ENCODE results near the gene HEMK1.

The HEMK1 gene

DNA sequence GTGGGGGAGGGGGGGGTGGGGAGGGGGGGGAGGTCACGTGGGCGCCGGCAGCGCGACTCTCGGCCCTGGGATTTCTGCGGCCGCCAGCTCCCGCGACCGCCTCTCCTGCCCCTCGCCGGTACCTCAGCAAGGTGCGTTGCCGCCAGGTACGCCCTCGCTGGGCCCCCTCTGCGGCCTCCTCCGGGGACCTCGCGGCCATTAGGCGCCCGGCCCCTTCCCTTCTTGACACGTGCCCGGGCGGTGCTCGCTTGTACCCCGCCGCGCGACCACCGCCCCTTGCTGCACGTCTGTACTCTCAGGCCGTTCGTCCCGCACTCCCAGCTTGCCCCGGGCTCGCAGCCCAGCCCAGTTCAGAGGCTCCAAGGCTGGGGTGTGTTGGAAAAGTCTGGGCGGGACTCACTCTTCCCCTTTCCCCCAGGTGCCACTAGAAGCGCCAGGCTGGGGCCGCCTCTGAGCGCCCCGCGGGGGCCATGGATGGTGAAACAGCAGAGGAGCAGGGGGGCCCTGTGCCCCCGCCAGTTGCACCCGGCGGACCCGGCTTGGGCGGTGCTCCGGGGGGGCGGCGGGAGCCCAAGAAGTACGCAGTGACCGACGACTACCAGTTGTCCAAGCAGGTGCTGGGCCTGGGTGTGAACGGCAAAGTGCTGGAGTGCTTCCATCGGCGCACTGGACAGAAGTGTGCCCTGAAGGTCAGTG lies 47.9 kb downstream of the HEMK1 start, which contains the start of gene MAPKAPK3:
MAPKAPK3 (plus strand) TSS at position 56 of the 696 bp plus-strand sequence; CDS start at position 471, 415 bp downstream.
- DNase-seq, result peak; percentile 58

DNA sequence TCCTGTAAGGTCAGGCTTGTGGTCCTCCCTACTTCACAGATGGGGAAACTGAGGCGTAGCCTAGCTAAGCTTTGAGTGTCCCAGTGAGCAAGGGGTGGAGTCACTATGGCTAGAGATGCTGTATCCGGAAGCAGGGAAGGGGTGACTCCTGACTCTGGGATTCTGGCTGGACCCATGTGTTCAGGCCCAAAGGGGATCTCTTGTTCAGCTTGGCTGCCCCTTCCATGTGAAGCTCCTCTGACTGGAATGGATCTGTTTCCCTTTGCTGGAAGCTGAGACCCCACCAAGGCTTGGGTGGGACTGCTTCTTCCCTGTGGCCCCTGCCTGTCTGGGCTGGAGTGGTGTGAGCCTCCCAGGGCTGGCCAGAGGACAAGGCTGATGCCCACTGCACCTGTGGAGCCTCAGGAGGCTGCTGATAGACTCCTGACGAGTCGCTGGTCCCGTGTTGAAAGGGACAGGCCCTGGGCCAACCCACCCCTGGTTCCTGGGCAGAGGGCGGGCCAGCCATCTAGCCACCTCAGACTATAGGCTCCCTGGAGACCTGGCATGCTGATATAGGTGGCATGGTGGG lies 48.7 kb downstream of the HEMK1 start:
- no peak for DNase-seq

DNA sequence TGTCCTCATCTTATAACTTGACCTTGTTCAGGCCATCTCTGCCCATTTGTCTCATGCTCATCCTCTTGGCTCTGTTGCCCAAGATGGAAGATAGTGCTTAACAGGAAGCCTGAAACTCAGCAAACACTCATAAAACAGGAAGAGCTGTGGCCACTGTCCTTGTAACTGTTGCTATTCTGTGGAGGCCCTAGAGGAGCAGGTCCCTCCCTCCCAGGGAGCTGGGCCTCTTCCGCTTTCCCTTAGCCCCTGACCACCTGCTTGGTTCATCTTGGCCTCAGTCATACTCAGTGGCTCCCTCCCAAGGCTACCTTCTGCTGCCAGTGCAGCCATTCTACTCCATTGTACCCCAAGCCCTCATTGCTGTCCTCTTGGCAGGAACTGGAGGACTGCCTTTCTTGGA lies 51.1 kb downstream of the HEMK1 start:
- no peak for DNase-seq

DNA sequence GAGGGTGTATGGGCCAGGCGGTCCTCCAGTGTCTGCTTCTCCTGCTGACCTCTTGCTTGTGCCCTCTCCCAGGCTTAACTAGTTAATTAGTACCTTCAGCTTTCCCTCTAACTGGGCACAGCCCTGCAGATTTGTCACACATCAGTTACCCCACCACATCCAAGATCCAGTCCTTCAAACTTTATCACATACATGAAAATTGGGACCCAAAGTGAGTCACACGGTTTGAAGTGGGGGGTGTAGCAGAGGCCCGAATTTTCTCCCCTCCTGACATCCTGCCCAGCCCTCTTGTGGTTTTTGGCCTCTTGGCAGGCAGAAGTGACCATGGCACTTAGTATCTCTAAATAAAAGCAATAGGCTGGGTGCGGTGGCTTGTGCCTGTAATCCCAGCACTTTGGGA lies 51.5 kb downstream of the HEMK1 start:
- no peak for DNase-seq

DNA sequence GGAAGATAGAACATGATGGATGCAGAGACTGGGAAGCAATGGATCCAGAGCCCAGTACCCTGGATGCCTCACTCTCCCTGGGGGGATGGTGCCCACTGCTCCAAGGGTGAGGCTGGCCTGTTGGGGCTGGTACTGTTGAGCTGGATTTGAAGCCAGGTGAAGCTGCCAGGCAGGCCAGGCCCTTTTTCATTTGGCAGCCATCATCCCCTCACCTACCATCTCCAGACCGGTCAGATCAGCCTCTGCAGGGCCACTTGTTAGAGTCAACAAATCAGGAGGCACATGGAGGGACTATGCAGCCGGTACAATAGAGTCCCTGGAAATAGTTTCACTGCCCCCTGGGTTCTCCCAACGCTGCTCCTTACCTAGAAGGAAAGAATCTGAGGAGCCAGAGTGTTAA lies 53.6 kb downstream of the HEMK1 start:
- no peak for DNase-seq

DNA sequence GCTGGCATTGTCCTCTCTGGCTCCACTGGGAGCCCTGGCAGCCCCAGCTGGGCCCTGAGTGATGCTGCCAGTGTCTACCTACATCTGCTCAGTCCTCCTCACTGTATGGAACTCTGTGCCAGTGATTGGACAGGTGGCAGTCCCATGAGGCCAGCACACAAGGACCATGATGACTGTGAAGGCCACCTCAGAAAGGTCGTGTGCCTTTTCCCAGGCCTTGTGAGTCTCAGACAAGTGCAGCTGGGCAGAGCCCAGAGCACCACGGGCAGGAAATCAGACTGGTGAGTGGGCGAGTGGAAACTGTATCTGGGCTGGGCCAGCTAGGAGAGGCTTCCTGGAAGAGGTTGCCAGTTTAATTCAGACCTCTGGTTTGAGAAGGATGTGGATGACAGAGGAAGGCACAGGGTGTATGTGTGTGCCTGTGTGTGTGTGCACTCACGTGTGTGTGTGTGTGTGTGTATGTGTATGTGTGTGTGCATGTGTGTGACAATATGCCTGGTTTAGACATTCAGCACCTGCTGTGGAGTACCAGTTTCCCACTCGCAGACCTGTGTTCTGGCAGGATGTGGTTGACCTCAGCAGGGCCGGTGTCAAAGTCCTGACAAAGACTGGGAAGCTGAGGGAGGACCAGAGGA lies 54.6 kb downstream of the HEMK1 start:
- DNase-seq, result no peak

DNA sequence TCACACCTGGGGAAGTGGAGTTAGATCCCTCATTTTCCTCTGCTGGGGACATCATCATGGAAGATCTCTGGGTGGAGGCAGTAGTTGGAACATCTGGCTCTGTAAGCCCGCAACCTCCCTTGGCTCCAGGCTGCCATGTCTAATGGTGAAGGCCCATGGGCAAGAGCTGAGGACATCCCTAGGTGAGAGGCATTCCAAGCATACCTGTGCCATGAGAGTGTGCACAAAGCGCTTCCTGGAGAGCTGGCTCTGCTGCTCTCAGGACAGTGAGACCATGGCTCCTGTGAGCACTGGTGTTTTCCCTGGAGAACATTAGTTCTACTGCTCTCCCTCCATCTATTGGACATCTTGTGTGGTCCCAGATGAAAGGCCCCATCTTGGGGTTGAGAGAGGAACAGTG lies 55.3 kb downstream of the HEMK1 start:
- no peak for DNase-seq

DNA sequence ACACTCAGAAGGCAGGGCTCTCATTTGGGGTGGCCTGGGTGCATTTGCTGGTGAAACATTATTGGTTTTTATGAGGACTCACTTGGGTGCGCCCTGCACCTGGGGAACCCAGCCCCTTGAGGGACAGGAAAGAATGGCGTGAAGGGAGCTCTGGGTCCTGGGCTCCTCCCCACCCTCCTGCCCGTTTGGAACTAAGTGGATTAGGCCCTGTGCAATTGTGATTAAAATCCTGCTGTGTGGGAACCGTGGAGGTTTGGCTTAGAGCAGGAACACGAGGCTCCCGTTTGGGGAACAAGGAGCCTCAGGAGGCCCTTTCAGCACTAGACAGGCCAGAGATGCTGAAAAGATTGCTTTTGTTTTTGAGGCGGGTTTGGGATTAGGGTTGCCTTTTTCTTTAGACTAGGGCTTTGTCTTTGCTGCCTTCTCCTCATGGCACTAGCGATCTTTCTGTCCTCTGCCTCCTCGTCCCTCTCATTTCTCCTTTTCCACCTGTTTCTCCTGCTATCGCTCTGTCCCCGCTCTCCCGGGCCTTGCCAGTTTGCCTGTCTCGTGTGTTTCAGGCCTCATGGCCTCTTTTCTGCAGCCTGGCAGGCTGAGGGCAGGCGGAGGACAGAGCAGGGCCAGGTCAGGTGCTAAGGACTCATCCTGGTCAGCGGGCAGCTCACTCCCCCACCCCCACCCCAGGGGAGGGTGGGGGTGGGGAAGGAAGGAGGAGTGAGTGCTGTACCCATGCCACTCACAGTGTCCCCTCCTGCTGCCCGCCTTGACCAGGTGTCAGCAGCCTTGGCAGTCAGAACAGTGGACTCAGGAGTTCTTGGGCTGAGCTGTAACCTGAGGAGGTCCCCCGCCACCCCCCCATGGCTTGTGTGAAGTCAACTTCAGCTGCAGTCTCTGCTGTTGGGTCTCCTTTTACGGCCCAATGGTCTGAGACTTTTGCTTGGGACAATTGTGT lies 56.2 kb downstream of the HEMK1 start:
- DNase-seq, result no peak

DNA sequence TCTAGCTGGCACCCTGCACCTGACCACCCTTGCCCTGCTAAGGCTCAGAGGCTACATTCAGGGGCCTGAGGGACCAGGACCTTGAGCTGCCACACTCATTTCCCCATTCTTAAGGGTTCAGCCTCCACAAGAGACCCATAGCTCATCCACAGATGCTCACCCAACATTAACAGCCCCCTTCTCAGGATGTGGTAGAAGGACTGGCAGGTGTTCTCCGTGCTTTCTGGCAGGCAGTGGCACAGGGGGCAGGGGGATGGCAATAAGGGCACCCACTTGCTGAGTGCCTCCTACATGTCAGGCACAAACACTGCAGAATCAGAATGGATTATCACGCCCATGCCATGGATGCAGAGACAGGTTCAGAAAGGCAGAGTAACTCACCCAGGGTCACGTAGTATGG lies 57.1 kb downstream of the HEMK1 start:
- DNase-seq, result no peak

DNA sequence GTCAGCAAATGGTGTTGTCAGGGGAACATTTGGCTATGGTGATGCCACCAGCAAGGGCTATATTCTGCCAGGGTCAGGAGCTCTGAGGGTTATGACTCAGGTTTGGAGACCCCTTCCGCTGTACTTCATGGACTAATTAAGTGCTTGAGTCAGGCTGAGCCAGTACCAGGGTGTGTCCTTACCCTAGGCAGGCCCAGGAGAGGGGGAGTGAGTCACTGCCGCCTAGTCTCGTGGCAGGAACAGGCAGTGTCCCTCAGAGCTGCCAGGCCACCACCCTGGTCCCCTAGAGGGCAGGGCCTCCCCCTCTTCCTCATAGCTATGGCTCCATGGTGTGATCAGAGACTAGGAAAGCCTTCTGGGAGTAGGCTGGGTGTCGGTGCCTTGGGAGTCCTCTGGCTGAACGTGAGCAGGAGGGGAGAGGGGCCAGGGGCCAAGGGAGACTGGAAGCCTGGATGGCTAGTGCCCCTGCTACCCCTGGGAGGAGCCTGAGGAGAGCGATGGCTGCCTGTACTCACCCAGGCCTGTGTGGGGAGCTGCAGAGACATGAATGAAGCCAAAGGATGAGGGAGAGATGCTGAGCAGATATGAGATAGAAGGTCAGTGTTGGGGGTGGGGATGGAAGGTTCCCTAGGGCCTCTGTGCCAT lies 58.2 kb downstream of the HEMK1 start:
- no peak for DNase-seq

DNA sequence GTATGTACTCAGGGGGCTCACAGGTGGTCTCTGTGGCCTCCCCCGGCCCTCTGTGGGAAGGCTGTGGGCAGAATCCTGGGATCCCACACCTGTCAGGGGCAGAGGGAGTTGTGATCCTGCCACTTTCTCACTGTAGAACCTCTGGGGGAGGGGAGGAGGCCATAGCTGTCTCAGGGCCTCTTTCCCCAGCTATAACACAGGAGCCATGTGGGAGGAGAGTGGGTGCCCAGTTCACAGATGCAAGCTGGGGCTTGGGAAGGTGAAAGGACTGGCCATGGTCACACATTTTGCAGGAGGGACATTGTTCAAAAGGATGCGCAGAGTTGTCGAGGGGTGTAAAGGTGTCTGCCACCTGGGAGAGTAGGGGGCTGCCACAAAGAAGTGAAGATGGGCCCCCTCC lies 59.3 kb downstream of the HEMK1 start:
- no peak for DNase-seq

DNA sequence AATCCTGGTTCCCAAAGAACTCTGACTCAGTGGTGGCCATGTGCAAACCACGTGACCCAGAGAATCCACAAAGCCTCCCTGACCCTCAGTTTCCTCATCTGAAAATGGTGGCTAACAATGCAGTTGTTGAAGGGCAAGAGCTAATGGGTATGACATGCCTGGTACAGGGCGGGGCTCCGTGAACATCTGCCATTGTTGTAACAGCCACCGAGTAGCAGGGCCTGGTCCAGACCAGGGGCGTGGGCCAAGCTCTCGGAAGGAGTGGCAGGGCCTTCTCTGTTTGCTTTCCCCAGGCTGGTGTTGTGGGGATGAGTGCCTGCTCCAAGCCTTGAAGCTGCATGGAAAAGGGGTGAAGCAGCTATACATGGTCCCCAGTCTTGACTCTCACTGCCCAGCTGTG lies 61.1 kb downstream of the HEMK1 start:
- no peak for DNase-seq

DNA sequence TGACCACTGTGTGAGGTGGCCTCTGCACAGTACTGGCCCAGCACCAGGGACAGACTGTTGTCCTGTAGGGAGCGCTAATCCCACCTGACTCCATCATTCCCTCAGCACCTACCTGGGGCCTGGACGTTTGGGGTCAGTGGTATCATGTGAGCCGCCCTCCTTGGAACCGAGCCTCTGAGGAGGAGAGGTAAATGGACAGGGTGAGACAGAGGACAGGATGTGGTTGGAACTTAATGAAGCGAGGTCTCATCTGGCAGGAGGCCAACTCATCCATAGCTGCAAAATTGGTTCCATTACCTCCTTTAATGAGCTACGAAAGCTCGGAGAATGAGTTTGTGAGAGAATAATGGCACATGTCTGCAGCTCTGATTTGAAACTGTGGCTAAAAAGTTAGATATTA lies 61.6 kb downstream of the HEMK1 start:
- peak; percentile 20 for DNase-seq

DNA sequence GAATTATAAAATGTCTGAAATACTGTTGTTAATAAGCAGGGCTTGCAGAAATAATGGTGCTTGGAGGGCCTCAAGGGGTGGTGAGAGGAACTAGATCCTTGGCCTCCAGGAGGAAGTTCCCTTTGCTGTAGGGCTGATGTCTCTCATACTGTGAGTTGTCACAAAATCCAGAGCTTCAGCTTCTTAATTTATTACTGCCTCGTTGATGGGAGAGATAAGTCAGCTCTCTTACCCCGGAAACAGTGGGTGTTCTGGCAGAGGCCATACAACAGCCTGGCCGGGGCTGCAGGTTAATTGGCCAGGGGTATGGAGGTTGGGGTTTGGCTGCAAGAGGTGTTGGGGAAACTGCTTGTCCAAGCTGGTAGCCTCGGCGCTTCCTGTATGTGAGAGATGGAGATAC lies 63.1 kb downstream of the HEMK1 start:
- DNase-seq, result no peak

DNA sequence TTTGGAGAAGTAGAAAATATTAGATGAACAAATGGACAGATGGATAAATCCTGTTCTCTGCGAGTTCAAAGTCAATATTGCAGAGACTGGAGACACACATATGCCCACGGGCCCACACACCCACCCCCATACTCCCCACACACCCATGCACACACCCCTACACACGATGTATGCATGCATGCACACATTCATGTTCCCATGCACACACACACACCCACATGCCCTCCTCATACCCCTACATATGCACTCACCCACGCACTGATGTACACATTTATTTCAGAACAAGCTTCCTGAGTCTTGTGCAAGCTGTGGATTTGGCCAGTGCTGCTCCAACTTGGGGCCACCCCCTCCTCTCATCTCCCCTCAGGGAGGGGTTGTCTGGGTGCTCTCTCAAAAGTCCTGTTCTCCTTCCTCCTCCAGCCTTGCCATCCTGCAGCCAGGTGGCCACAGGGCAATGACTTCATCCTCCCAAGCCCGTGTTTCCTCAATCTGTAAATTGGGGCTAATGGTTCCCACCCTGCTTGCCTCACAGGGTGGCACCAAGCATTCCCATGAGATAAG lies 64.0 kb downstream of the HEMK1 start:
- DNase-seq, result no peak

DNA sequence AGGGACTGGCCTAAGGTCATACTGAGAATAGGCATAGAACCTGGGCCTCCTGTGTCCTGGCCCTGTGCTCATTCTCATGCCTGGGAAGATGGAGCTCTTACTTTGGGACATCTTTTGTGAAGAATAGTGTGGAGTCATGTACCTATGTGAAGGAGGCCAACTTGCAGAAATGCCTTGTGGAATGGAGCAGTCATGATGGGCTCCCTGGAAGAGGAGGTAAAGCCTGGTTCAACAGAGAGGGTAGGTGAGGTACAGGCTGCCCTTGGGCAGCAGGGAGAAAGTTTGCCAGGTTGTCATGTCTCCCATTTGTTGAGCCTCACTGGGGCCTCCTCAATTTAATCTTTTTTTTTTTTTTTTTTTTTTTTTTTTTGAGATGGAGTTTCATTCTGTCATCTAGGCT lies 65.7 kb downstream of the HEMK1 start:
- no peak for DNase-seq

DNA sequence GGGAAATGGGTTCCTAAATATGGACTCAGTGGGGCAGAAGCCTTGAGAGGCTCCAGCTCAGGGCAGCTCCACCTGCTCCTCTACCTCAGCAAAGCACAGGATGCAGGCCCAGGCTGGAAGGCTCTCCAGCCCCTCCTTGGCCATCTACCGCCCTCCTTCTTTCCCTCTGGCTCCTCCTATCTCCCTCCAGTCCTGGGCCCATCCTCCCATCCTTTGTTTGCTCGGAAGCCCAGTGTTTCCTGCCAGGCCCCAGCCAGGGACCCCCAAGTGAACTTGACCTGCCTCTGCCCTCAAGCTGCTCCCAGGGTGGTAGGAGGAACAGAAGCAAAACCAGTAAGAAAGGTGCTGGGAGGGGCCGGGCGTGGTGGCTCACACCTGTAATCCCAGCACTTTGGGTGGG lies 67.7 kb downstream of the HEMK1 start:
- no peak for DNase-seq

DNA sequence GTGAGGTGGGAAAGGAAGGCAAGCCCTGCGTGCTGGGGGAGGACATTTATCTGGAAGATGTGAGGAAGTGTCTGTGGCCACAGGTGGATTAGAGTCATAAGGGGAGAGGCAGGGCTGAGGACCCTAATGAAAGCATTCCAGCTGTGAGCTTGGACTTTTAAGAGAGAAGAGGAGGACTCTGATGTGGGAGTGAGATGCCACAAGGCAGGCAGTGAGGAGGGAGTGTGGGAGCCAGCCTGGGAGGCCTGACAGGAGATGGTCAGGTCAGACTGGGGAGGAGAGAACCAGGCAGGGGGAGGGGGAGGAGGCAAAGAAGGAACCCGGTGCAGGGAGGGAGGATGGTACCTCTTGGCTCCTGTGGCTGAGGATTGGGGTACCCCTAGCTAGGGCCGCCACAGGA lies 68.6 kb downstream of the HEMK1 start:
- no peak for DNase-seq

DNA sequence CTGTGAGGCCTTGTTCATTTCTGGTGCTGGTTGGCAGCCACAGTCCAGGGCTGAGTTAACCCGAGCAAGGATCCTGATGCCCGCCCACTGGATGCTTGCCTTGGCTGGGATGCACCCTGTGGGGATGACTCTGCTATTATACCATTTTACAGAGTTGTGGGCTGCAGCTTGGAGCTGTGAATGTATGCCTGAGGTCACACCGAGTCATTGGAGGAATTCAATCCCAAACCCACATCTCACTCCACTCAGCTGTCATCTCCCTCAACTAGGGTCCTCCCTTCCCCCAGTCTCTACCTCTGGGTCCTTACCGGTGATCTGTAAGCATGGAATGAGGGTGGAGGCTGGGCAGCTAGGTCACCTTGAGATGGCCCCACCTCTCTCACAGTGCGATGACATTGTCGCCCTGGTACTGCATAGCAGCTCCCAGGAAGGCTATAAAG lies 69.8 kb downstream of the HEMK1 start:
- DNase-seq, result no peak

DNA sequence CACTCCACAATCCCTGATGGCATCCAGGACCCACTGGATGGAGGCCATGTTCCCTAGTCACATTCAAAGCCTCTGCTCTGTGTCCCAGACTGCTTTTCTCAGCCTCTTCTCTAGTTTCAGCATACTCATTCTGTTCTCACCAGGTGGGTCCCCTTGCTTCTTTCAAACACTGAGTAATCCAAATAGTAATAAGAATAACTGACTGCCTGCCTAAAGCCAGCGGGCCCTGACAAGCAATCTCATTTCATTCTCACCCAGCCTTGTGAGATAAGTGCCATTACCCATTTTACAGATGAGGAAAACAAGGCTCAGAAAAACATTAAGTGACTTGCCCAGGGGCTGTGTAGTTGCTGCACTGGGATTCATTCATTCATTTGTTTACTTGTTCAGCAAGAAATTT lies 73.1 kb downstream of the HEMK1 start:
- DNase-seq, result no peak

DNA sequence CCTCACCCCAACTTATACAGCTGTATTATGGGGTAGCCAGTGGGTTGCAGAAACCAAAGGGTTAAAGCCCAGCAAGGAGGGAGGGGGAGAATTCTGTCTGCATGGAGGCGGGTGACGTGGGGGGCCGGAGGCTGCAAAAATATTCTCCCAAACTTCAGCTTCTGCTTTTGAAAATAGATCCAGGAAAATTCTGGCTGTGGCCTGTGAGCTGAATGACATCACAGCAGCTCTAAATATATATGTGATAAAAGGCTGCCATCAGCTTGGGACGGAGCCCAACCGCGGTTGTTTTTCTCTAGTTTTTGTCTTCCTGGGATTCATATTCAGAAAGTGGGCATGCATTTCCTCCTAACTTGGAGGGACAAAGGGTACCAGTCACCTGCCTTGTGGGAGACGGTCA lies 75.2 kb downstream of the HEMK1 start:
- DNase-seq, result no peak

DNA sequence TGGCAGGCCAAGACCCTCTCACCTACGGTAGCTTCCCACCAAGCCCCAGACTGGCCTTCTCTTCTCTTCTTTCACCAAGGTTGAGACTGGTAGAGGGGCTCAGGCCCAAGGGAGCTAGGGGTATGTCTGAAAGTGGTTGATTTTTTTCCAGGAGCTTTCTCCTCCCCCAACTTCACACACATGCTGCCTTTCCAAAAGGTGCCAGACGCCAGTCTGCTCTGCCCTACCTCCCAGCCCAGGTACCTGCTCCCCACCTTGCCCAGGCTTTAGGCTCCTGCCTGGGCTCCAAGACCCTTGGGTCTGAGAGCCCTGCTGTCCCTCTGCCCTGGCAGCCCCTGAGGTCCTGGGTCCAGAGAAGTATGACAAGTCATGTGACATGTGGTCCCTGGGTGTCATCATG lies 76.1 kb downstream of the HEMK1 start:
- no peak for DNase-seq

Data from NCI-H2171 treated with DMSO at 0.1 percent for 48 hours (cell line).